Epidermal melanocyte (primary cell): ENCODE measurements around the gene MVP.
"Not testable (repeated sequence)": the region's sequence is repeated elsewhere in the genome, so short reads cannot be mapped to it uniquely, and the experiment has no call there.

Source experiments
- DNase-seq: peaks from one replicate; pipeline ENCODE4 v3.0.0; 2011; ENCODE audit warnings: low spot score; ENCODE audit not compliant: insufficient read length

Gene MVP

GRCh38 chr16:29871822-29872546 lies 51.7 kb downstream of the MVP start:
- DNase-seq: no peak

- no peak for DNase-seq
Measured at GRCh38 chr16:29873319-29873718, 53.1 kb downstream of the MVP start.

GRCh38 chr16:29875206-29875605 lies 54.9 kb downstream of the MVP start:
- DNase-seq: no peak

GRCh38 chr16:29876217-29876593 lies 55.9 kb downstream of the MVP start:
- DNase-seq: no peak

GRCh38 chr16:29876594-29877249 lies 56.5 kb downstream of the MVP start:
- DNase-seq: no peak

- DNase-seq: no peak
Measured at GRCh38 chr16:29877266-29877961, 57.2 kb downstream of the MVP start.

GRCh38 chr16:29878172-29878571 lies 57.9 kb downstream of the MVP start:
- no peak for DNase-seq

- DNase-seq: no peak
Measured at GRCh38 chr16:29881050-29881449, 60.8 kb downstream of the MVP start.

- no peak for DNase-seq
Measured at GRCh38 chr16:29883987-29884386, 63.7 kb downstream of the MVP start.

GRCh38 chr16:29889372-29889771 lies 69.1 kb downstream of the MVP start:
- not testable (repeated sequence) for DNase-seq

GRCh38 chr16:29891525-29892457 lies 71.5 kb downstream of the MVP start:
- no peak for DNase-seq

- no peak for DNase-seq
Measured at GRCh38 chr16:29892458-29892813, 72.2 kb downstream of the MVP start.

- DNase-seq: no peak
Measured at GRCh38 chr16:29893553-29893952, 73.3 kb downstream of the MVP start.

- DNase-seq: no peak
Measured at GRCh38 chr16:29894352-29894751, 74.1 kb downstream of the MVP start.

GRCh38 chr16:29896841-29897240 lies 76.6 kb downstream of the MVP start:
- no peak for DNase-seq

GRCh38 chr16:29897333-29897732 lies 77.1 kb downstream of the MVP start:
- DNase-seq: no peak
